Measurements from ENCODE around the gene PLEKHM2. TPM values are rescaled to one million over a fixed set of nuclear protein-coding genes. Genes with fewer than 3 reads are reported as not detected.
"Not testable (repeated sequence)": the region's sequence is repeated elsewhere in the genome, so short reads cannot be mapped to it uniquely, and the experiment has no call there.

The PLEKHM2 gene
- total RNA-seq, 2 donors from 2014 or later, result 48.0 to 65.1 TPM

DNA sequence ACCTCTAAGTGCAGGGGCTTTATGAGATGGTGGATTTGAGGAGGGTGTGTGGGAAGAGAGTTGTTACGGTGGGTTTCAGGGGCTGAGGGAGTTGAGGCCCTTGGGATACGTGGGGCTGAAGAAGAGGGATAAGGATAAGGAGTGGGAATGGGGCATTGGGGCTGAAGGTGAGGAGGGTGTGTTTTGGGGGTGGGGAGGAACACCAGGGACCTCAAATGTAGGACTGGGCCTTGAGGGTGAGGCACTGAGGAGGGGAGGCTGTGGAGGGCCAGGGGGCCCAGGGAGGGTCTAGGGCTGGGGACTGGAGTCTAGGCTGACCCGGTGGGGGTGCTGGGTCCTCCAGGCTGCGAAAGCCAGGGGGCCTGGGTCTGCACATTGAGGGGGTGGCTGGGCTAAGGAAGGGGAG lies 1.2 kb upstream of the PLEKHM2 start:
- H3K4me3 Mint-ChIP-seq, result peak overlapping the region; percentile 79
- ATAC-seq (no peak), DNase-seq (ENCODE audit: low spot score) (no peak)
- H3K9me3 Mint-ChIP-seq, result no peaks in the 10 kb centered on the region
- peaks cover 24 to 27% of the 10 kb centered on the region in 2 donors for H3K4me1 Mint-ChIP-seq (ENCODE audit: low read depth in 2 of 2)
- H3K27me3 Mint-ChIP-seq, result peaks cover 0 to 2% of the 10 kb centered on the region in 2 donors
- H3K27ac Mint-ChIP-seq, result peak overlapping the region; percentile 77 to 89
- no peaks in the 10 kb centered on the region for H3K36me3 Mint-ChIP-seq

DNA sequence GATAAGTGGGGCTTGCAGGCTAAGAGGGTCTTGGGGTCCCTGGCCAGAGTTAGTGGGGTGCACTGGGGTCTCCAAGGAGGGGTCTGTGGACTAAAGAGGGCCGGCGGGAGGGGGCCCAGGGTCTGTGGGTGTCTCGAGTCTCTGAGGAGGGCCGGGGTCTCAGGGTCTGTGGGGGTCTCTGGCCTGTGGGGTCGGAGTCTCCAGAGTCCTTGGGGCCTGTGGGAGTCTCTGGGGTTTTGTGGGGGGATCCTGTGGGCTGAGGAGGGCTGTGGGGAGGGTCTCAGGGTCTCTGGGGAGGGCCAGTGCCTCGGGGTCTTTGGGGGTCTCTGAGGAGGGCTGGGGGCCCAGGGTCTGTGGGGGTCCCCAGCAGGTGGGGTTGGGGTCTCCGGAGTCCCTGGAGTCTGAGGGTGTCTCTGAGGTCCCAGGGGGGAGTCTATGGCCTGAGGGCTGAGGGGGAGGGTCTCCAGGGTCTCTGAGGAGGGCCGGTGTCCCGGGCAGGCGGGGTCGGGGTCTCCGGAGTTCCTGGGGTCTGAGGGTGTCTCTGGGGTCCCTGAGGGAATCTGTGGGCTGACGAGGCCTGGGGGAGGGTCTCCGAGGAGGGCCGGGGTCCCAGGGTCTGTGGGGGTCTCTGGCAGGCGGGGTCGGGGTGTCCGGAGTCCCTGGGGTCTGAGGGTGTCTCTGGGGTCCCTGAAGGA lies 628 bp upstream of the PLEKHM2 start:
- Mint-ChIP-seq H3K27me3 (peaks cover 0 to 2% of the 10 kb centered on the region in 2 donors), H3K36me3 (no peaks in the 10 kb centered on the region)

GRCh38 chr1:15684468-15685291 lies 560 bp downstream of the PLEKHM2 start:
- no peaks in the 10 kb centered on the region for H3K36me3 Mint-ChIP-seq
- H3K27ac Mint-ChIP-seq, result peak overlapping the region; percentile 69 to 86
- DNase-seq (ENCODE audit: low spot score) (no peak), ATAC-seq (peak; percentile 58 to 62)
- H3K4me3 Mint-ChIP-seq, result peak overlapping the region; percentile 85
- H3K27me3 Mint-ChIP-seq, result peaks cover 0 to under 1% of the 10 kb centered on the region in 2 donors
- H3K9me3 Mint-ChIP-seq, result no peaks in the 10 kb centered on the region
- H3K4me1 Mint-ChIP-seq (ENCODE audit: low read depth in 2 of 2), result peaks cover 27 to 30% of the 10 kb centered on the region in 2 donors

More for the DNA sequence above, 628 bp upstream of the PLEKHM2 start:
- H3K4me1 Mint-ChIP-seq (ENCODE audit: low read depth in 2 of 2), result peaks cover 27 to 30% of the 10 kb centered on the region in 2 donors
- H3K27ac Mint-ChIP-seq, result peak overlapping the region; percentile 77 to 89
- DNase-seq (ENCODE audit: low spot score) (no peak), ATAC-seq (no peak)
- peak overlapping the region; percentile 79 for H3K4me3 Mint-ChIP-seq
- H3K9me3 Mint-ChIP-seq, result no peaks in the 10 kb centered on the region

- Mint-ChIP-seq H3K27ac (peak overlapping the region; percentile 69 to 86), H3K4me3 (peak overlapping the region; percentile 85), H3K4me1 (ENCODE audit: low read depth in 2 of 2) (peaks cover 27 to 32% of the 10 kb centered on the region in 2 donors), H3K27me3 (no peaks in the 10 kb centered on the region), H3K9me3 (no peaks in the 10 kb centered on the region), H3K36me3 (no peaks in the 10 kb centered on the region)
- DNase-seq (ENCODE audit: low spot score) (no peak), ATAC-seq (no peak)
These were observed 1.7 kb downstream of the PLEKHM2 start for GRCh38 chr1:15685820-15686219.

DNA sequence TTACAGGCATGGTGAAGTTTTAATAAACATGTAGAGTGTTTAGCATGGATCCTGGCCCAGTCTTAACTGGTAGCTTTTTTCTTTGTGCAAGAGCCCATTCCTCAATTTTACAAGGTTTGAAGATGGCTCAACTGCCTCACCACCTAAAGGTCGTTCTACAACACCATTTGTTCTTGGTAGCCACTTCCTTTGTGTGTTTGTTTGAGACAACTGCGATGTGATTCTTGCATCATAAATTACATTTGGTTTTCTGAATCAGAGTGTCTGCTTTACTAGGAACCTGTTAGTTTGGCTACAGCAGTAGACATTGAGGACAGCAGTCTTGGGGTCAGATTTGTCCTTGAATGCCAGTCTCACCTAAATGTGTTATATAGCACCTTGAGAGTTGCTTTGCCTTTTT lies 3.3 kb downstream of the PLEKHM2 start:
- peak overlapping the region; percentile 34 for H3K4me3 Mint-ChIP-seq
- H3K36me3 Mint-ChIP-seq, result no peaks in the 10 kb centered on the region
- ATAC-seq (peak in 1 of 2 donors; percentile 3), DNase-seq (ENCODE audit: low spot score) (no peak)
- H3K27me3 Mint-ChIP-seq, result no peaks in the 10 kb centered on the region
- H3K4me1 Mint-ChIP-seq (ENCODE audit: low read depth in 2 of 2), result peaks cover 27 to 31% of the 10 kb centered on the region in 2 donors
- no peaks in the 10 kb centered on the region for H3K9me3 Mint-ChIP-seq
- H3K27ac Mint-ChIP-seq, result peak overlapping the region; percentile 31 to 68

DNA sequence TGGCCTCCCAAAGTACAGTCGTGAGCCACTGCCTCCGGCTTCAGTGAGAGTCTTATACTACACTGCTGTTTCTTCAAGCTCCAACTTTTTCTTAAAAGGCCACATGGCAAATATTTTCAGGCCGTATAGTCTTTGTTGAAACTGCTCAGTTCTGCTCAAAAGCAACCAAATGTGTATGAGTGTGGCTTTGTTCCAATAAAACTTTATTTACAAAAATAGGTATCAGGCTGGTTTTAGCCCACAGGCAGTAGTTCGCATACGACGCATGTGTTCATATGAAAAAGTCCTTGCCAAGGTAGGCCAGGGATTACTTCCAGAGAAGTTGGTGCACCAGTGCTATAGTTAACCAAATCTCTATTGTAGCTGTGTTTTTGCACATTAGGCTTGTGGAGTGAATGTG lies 6.2 kb downstream of the PLEKHM2 start:
- H3K27me3 Mint-ChIP-seq, result no peaks in the 10 kb centered on the region
- no peak overlapping the region for H3K4me3 Mint-ChIP-seq
- no peak overlapping the region for H3K27ac Mint-ChIP-seq
- H3K4me1 Mint-ChIP-seq (ENCODE audit: low read depth in 2 of 2), result peaks cover 17 to 27% of the 10 kb centered on the region in 2 donors
- ATAC-seq, result no peak
- no peaks in the 10 kb centered on the region for H3K9me3 Mint-ChIP-seq
- H3K36me3 Mint-ChIP-seq, result no peaks in the 10 kb centered on the region
- no peak for DNase-seq (ENCODE audit: low spot score)

DNA sequence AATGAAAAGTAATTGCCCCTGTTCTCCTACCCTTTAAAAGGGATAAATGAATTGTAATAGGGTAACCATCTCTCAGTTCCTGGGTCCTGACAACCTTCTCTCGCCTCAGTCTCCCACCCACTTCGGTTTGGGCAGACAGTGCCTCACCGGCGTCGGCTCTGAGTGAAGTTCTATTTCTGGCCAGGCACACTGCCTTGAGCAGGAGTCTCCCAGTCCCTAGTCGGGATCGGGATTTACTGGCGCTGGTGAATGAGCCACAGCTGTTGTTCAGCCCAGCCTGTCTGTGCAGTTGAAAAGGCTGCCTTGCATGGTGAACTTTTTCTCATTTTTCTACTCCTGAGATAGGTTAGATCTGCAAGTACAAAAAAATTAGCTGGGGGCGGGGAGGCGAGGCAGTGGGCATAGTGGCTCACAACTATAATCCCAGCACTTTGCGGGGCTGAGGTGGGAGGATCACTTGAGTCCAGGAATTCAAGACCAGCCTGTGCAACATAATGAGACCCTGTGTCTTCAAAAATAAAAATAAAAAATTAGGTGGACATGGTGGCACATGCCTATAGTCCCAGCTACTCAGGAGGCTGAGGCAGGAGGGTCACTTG lies 7.4 kb downstream of the PLEKHM2 start:
- peaks cover 11 to 24% of the 10 kb centered on the region in 2 donors for H3K4me1 Mint-ChIP-seq (ENCODE audit: low read depth in 2 of 2)
- no peak overlapping the region for H3K4me3 Mint-ChIP-seq
- H3K27ac Mint-ChIP-seq, result no peak overlapping the region
- H3K9me3 Mint-ChIP-seq, result no peaks in the 10 kb centered on the region
- DNase-seq (ENCODE audit: low spot score), result no peak
- ATAC-seq, result no peak
- H3K36me3 Mint-ChIP-seq, result no peaks in the 10 kb centered on the region
- no peaks in the 10 kb centered on the region for H3K27me3 Mint-ChIP-seq

DNA sequence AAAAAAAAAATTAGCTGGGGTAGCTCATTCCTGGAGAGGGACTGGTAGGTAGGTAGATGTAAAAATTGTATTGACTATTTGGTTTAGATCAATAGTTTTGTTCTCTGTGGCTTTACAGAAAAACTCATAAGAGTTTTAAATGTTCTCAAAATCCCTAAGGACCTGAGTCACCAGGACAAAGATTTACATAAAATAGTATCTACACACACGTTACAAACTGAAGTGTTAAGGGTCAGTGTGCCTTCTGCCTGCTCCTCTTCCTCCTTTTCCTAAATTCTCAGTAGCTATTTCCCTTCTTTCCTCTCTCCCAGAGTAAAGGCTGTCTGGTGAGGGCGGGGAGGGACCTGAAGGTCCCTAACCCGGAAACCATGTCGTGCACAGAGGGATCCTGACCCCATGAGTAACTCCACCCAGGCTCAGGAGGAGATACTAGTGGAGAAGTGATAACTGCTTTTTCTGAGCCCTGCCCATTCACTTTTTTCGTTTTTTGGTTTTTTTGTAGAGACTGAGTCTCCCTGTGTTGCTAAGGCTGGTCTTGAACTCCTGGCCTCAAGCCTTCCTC lies 8.1 kb downstream of the PLEKHM2 start:
- DNase-seq (ENCODE audit: low spot score) (no peak), ATAC-seq (no peak)
- Mint-ChIP-seq H3K4me1 (ENCODE audit: low read depth in 2 of 2) (peaks cover 18 to 30% of the 10 kb centered on the region in 2 donors), H3K27me3 (no peaks in the 10 kb centered on the region), H3K4me3 (no peak overlapping the region), H3K27ac (peak overlapping the region in 1 of 2 donors; percentile 71), H3K36me3 (no peaks in the 10 kb centered on the region), H3K9me3 (no peaks in the 10 kb centered on the region)

DNA sequence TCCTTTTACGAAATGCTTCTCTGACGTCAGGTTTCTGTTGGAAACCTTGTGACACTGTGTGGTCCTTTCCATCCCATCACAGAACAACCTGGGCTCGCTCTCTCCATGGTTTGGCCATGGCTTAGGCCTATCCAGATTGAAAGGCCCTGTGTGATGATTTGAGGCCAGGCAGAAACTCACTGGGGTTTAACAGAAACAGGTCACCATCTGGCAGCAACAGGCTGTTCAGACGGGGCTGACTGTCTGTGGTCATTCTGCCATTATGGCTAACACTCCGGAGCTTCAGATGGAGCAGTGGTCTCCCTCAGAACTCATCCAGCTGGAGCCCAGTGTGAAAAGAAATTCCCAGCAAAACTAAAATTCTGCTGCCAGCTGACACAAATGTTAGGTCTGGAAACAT lies 9.3 kb downstream of the PLEKHM2 start:
- Mint-ChIP-seq H3K27me3 (no peaks in the 10 kb centered on the region), H3K9me3 (no peaks in the 10 kb centered on the region), H3K4me3 (no peak overlapping the region), H3K36me3 (no peaks in the 10 kb centered on the region), H3K27ac (no peak overlapping the region), H3K4me1 (ENCODE audit: low read depth in 2 of 2) (peaks cover 12 to 25% of the 10 kb centered on the region in 2 donors)
- ATAC-seq (no peak), DNase-seq (ENCODE audit: low spot score) (no peak)

GRCh38 chr1:15696956-15697521 lies 12.9 kb downstream of the PLEKHM2 start:
- DNase-seq (ENCODE audit: low spot score), result no peak

GRCh38 chr1:15698201-15698600 lies 14.1 kb downstream of the PLEKHM2 start:
- no peaks in the 10 kb centered on the region for H3K36me3 Mint-ChIP-seq
- no peaks in the 10 kb centered on the region for H3K27me3 Mint-ChIP-seq
- no peaks in the 10 kb centered on the region for H3K9me3 Mint-ChIP-seq
- peaks cover 12 to 26% of the 10 kb centered on the region in 2 donors for H3K4me1 Mint-ChIP-seq (ENCODE audit: low read depth in 2 of 2)
- ATAC-seq, result no peak
- no peak overlapping the region for H3K27ac Mint-ChIP-seq
- no peak for DNase-seq (ENCODE audit: low spot score)
- no peak overlapping the region for H3K4me3 Mint-ChIP-seq

More at GRCh38 chr1:15696956-15697521, 12.9 kb downstream of the PLEKHM2 start:
- peak; percentile 64 to 74 for ATAC-seq
- Mint-ChIP-seq H3K27ac (peak overlapping the region; percentile 79 to 94), H3K9me3 (no peaks in the 10 kb centered on the region), H3K4me1 (ENCODE audit: low read depth in 2 of 2) (peaks cover 12 to 29% of the 10 kb centered on the region in 2 donors), H3K27me3 (no peaks in the 10 kb centered on the region), H3K4me3 (peak overlapping the region; percentile 70), H3K36me3 (no peaks in the 10 kb centered on the region)

DNA sequence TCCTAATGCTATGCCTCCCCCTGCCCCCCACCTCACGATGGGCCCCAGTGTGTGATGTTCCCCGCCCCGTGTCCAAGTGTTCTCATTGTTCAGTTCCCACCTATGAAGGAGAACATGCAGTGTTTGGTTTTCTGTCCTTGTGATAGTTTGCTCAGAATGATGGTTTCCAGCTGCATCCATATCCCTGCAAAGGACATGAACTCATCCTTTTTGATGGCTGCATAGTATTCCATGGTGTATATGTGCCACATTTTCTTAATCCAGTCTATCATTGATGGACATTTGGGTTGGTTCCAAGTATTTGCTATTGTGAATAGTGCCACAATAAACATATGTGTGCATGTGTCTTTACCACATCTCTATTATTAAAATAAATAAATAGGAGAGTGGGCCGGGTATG lies 15.2 kb downstream of the PLEKHM2 start:
- H3K9me3 Mint-ChIP-seq; H3K4me3 Mint-ChIP-seq; DNase-seq (ENCODE audit: low spot score); ATAC-seq; H3K27me3 Mint-ChIP-seq; H3K27ac Mint-ChIP-seq; H3K36me3 Mint-ChIP-seq: not testable (repeated sequence)
- H3K4me1 Mint-ChIP-seq (ENCODE audit: low read depth in 2 of 2), result peaks cover 12 to 33% of the 10 kb centered on the region in 2 donors

DNA sequence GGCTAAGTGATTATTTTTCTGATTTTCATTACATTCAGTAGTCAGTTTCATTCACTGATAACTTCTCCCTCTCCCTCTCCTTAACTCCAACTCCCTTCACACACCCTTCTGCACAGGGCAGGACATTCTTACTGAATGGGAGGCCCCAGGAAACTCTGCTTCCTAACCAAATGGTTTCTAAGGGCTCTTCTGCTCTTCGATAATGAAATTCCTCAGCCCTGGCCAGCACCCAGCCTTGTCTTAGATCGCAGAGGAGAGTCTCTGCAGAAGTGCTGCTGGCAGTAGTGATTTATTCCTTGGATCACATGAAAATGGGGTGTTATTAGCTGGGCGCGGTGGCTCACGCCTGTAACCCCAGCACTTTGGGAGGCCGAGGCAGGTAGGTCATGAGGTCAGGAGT lies 16.4 kb downstream of the PLEKHM2 start:
- Mint-ChIP-seq H3K36me3 (no peaks in the 10 kb centered on the region), H3K27me3 (no peaks in the 10 kb centered on the region), H3K27ac (no peak overlapping the region), H3K4me3 (no peak overlapping the region), H3K9me3 (no peaks in the 10 kb centered on the region), H3K4me1 (ENCODE audit: low read depth in 2 of 2) (peaks cover 12 to 32% of the 10 kb centered on the region in 2 donors)
- DNase-seq (ENCODE audit: low spot score) (no peak), ATAC-seq (no peak)

Data from natural killer cell treated with Interleukin-12 subunit alpha and Interleukin-12 subunit beta and Interleukin-15 and Interleukin-18, amount 100 ng/mL, for 72 hours (primary cell).